D341Med (cell line): ENCODE measurements around the gene FTH1.
A peak's percentile ranks its signal among the peaks of the same experiment; 100 is the strongest.
"Not testable (repeated sequence)": the region's sequence is repeated elsewhere in the genome, so short reads cannot be mapped to it uniquely, and the experiment has no call there.

Source experiments
- DNase-seq: peaks from one replicate; pipeline ENCODE4 v3.0.0; 2012; ENCODE audit warnings: low spot score

Gene FTH1

DNA sequence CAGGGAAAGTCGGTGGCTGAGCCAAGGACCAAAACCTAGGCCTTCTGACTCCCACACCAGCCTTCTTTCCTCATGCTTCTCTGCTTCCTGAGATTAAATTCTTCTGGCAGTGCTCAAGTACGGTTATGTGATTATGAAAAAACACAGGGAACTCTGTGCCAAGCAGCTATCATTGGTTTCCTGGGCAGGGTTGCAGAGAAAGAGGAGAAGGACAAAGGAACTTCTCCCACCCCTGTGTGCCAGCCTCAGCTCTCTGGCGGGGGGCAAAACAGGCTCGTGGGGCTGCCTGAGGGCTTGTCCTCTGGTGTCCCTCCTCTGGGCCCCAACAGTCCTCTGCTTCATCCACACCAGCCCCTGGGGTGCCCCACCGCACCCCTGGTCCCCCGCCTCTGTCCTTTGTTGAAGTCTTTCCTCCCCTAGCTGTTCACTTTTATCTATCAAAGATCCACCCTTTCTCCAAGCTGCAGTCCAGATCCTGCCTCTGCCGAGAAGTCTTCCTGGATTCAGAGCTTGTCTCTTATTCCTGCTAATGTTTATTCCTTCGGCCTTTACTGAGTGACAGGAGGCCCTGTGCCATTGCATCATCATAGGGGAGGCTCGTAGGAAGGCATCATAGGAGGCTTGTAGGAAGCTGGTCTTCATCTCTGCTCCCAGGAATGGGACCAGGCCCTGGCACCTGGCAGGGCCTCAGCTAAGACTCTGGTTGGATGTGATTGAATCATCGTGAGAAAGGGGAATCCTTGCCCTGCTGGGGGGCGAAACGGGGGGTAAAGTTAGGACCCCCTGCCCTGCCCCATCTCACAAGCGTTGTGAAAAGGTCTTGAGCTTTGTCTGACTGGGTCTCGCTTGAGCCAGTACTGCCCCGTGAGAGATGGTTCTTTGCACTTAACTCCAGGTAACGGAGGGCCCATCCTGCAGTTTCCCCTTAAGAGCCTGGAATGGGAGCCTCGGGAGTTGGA is 11.5 kb upstream of the FTH1 start:
- DNase-seq, result peak; percentile 13

DNA sequence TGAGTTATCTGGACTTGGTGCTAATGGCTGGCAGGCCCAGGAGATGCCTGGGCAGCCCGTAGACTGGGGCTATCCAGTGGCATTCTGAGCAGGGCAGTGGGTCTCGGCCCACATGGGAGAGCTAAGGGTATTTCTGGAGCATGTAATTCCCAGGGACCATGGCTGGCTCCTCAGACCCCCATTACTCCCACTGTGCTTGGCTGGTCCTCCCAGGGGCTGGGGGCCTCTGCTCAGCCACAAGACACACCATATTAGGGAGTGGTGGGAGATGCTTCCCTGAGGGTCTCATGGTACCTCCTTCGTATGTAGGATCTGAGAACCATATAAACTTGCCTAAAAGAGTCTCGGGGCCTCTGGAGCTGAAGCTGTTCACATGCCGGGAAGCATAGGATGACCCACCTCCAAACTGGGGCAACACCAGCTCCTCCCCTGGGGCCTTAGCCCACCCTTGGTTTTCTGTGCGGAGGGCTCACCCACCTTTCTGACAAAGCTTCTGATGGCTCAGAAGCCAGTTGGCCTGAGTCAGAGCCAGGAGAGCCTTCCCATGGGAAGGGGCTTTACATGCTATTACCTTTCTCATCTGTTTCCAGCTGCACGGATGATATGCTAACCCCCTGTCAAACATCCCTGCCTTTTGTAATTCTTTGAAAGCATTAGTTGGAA is 9.5 kb upstream of the FTH1 start:
- peak; percentile 25 for DNase-seq

DNA sequence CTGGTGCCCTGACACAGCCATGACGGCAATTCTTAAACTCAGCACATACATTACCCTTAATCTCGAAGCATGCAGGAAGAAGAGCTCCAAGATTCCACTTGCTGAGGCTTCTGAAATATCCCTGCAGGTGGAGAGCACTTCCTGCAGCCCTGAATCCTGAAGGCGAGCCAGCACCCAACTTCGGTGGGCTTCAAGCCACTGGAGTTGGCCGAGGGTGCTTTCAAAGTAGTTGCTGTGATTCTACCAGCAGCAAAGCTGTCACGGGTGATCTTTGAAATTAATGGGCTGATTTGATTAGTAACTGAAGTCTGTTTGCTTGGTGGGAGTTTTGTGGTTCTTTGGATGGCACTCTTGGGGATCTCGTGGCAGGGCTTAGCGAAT is 9.0 kb upstream of the FTH1 start:
- no peak for DNase-seq

DNA sequence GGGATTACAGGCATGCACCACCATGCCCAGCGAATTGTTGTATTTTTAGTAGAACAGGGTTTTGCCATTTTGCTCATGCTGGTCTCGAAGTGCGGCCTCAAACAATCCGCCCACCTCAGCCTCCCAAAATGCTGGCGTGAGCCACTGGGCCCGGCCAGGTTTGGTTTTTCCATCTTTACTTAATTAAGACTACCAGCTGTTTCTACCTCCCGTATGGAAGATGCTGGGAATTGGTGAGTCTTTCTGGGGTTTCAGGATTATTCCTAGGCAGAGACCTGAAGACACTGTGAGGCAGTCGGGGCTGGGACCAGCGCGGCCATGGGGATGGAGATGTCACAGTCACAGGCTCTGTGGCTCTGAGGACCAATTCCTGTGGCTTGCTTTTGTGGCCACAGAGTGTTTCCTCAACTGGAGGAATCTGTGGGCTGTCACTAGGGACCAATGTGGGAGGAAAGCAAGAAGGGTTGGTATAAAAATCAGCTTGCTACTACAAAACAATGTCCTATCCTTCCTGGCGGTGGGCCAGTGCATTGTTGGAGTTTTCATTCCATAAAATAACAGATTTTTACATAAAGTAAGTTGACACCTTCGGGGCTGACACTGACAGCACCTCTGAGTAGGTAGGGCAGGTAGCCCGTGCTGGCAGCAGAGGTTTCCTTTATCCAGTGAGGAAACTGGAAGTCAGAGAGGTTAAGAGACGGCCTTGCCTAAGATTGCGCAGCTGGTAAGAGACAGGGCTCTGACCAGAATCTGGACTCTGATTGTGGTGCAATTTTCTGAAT is 8.4 kb upstream of the FTH1 start:
- DNase-seq, result no peak

DNA sequence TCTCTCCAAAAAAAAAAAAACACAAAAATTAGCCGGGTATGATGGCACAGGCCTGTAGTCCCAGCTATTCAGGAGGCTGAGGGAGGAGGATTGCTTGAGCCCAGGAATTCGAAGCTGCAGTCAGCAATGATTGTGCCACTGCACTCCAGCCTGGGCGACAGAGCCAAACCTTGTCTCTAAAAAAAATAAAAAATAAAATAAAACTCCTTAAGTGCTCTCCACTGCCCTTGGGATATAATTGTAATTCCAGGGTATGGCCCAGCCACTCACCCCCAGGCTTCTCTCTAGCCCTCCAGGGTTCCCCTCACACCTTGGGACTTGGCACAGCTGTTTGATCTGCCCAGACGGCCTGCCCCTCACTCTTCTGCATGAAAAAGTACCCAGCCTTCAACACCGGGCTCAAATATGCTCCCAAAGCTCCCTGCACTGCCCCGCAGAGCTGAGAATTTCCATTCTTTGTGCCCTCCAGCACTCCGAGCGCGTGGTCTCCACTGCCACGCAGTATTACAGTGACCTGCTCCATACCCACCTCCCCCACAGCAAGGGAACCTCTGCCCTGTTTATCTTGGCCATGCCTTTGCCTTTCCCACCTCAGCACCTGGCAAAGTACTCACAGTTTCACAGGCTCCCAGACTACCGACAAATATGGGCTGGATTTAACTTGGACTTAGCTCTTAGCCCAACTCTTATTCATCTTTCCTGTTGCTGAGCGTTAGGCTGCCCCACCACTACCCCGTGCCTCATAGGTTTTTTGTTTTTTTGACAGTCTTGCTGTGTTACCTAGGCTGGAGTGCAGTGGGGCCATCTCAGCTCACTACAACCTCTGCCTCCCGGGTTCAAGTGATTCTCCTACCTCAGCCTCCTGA is 7.6 kb upstream of the FTH1 start:
- peak; percentile 10 for DNase-seq

DNA sequence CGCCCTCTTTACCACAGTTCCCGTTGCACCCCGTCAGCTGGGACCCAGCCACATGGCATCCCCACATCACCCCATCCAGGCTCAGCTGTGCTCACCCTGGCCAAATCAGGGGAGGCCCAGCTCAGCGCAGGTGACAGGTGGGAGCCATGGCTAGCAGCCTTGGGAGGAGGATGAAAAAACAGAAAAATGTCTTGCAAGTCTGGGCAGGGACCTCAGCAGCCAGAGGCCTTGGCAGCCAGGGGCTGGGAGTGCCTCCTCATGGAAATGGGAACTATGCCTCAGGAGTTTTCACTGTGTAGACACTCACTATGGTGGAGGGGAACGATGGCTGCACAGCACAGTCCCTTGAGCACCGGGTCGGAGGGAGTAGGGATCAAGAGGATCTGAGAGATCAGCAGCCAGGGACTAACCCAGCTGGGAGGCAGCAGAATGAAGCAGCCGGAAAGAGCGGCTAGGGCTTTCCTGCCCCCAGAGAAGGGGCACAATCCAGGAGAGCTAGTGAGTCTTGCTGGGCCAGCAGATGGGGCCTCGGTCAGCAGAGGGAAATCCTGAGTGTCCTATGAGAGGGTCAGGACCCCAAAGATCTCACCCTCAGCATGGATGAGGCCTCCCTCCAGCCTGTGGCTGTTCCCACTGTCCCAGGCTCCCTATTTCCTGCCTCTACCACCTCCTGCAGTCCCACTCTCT is 6.2 kb upstream of the FTH1 start:
- peak; percentile 14 for DNase-seq

DNA sequence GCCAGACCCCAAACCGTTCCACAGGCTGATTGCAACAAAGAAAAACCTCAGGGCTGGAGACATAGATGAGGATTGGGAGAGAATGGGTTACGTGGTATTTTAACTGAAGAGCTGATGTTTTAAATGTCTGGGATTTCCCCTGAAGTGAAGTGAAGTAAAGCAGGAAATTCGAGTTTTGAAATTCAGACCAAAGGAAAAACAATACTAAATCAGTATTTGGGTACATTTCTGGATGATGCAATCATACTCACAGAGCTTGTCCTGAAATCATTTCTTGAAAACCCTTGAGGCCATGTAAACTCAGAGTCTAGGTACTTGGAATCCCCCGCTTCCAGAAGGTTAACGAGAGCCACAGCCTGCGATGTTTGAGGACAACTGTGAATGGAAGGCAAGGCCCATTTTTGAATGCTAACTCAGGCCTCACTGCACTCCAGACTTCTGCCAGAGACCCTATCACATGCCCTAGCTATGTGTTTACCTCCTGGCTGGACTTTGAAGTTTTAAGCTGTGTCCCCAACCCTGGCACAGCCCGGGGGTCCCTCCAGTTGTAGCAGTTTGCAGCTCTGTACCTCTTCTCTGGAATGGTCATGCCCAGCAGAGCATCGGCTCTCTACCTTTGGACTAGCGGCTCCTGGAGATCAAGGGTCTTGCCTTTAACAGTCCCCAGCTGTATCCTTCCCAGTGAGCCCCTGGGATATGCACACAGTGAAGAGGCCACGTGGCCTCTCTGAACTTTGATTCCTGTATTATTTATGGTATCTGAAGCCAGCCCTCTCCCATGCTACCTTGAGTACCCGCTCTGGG is 5.4 kb upstream of the FTH1 start:
- no peak for DNase-seq

DNA sequence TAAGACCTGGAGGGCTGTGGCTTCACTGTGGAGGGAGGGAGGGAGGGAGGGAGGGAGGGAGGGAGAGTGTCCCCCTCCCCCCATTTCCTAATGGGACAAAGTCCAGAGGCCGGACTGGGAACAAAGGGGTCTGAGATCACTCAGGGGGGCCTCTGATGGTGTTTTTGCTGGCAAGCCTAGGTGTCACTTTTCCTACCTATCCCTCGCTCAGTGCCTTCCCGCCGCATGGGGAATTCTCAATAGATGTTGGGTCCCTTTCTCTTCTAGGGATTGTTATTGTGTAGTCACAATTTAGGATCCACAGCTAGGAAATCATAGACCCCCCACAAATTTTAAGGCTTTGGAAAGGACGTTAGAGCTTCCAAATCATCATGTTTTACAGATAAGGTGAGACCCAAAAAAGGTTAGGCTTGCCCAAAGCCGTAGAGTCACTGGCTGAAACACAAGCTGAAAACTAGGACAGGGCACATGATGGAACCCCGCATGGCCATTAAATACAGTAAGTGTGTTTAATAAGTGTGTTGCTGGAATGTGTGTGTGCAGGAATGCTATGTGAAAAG is 4.8 kb upstream of the FTH1 start:
- DNase-seq, result no peak

DNA sequence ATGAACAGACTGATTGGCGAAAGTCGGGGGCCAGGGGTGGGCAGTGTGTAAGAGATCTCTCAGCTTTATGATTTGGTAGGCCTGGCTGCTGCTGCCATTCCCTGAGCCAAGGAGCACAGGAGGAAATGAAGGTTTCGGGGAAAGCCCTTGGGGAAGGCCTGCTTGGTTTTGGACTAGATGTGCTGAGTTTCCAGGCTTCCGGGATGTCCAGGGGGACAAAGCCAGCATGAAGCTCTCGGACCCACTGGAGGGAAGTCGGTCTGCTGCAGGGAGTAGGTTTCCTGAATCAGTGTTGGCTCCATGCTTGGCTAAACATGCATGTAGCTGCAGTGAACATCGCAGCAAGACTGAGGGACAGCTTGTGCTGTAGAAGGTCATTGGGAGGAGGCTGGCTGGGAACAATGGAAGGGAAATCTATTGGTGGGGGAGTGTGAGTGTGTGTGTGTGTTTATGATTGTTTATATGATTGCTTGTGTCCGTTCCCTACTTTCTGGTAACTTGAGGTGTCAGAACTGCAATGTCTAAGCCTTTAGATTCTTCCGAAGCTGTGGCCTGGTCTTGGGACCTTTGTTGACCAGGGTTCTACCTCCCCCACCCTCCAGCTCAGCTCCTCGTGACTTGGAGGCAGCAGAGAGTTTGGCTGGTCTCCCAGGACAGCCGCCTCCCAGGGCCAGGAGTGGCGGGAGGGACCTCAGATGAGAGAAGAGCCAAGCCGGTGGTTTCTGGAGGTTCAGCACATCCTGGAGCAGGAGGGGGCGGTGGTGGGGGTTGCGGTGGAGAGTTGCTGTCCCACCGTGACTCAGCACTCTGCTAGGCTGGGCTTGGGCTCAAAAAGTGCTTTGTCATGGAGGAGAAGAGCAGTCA is 4.0 kb upstream of the FTH1 start:
- peak; percentile 56 for DNase-seq

DNA sequence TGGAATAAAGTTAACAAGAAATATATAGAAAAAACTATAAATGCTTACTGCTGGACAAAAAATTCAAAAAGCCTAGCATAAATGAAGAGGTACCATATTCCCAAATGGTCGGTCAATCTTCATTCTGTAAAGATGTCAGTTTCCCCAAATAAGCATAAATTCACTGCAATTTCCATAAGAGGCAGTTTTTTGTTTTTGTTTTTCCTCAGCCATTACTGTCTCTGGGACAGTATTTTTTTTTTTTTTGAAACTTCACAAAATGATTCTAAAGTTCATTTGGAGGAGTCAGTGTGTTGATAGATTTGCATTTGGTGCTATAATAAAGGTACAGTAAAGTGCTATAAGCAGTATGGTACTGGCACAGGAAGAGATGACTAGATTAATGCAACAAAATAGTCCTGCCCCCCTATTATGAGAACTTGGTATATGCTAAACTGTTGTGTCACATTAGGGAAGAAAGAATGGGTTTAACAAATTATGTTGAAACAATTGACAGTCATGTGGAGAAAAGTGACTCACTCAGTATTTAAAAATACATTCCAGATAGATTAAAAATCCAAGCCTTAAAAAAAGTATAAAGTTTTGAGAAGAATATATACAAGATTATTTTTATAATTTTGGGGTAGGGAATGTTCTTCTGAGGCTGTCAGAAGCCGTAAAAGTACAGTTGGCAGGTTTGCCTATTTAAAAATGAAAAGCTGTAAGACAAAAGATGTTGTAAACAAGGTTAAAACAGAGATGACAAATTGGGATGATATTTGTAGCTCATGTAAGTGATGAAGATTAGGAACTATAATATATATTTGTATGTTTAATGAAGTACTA is 2.6 kb upstream of the FTH1 start:
- DNase-seq, result no peak

DNA sequence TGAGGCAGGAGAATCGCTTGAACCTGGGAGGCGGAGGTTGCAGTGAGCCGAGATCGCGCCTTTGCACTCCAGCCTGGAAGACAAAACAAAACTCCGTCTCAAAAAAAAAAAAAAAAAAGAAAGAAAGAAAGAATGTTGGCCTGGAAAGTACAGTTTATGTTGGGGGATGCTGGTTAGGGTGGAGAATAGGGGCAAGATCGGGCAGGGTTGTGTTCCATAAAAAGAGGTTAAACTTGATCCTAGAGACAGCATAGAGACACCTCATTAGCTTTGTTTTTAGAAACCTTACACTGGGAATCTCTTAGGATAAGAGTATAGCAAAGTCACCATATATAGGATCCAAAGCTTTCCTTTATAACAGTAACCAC is 1.9 kb upstream of the FTH1 start:
- DNase-seq, result no peak

DNA sequence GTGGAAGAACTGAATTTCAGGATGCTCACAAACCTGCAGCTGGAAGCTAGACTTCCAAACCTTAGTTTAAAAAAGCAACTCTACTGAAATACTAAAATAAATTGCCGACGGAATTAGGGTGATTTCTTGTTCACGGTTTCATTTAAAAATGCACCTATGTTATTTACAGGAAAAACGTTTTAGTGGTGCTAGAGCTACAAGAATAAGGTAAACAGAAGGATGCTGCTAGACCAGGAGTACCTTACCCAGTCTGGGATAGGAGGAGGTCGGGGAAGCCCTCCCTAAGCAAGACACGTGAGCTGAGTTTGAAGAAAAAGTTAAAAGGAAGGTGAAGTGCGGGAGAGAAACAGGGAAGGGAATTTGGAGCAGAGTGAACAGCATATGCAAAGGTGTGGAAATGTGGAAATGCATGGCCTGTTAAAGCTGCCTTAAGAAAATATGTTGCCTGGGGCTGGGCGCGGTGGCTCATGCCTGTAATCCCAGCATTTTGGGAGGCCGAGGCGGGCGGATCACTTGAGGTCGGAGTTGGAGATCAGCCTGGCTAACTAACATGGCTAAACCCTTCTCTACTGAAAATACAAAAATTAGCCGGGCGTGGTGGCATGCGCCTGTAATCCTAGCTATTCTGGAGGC is 1.4 kb upstream of the FTH1 start:
- DNase-seq, result no peak

DNA sequence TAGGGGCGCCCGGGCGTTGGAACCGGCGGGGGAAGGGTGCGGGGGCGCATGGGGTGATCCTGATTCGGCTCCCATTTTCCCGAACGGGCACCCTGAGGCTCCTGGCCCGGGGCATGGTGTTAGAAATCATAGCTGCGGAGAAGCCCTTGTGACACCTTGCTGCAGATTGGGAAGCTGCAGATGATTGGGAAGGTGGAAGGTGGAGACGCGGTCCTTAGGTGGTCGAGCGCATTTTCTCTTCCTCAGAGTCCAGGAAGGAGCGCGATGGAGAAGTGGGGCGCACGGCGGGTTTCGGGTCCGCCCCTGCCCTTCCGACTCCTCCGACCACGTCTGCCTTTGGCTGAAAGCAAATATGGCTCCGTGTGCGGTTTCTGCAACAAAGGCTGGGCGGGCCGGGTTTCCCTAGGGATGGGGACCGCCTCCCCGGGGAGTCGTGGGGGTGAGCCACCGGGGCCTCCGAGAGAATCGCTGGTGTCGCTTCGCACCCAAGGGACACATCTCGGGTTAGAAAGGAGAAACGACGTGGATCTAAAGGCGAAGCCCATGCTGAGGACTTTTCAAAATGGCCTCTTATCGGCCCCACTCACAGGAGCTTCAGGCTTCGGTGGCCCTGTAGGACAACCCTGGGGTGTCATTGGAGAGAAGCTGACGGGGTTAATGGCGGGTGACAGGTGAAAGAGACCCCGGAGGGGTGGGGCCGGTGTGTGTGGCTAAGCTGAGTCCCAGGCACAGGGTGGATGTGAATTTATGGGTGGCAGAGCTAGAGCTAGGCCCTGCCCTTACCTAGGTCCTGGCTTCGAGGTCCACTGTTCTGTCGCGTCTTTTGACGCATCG is 707 bp upstream of the FTH1 start:
- peak; percentile 79 for DNase-seq

DNA sequence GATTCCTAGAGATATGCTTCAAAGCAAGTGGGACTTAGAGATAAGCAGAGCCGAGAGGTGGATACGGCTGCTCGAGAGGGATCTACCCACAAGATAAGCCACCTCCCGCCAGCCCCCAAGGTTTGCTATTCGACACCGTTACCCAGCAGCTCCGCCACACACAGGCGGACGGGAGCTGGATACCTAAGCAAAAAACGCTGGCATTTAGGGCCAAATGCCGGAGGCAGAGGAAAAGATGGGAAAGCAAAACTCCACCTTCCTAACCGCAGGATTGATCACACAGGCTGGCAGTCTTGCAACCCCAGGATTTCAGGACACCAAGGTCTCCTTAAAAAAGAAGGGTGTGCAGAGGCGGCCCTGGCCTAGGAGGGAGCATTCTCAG is 709 bp downstream of the FTH1 start:
- DNase-seq, result peak; percentile 32

DNA sequence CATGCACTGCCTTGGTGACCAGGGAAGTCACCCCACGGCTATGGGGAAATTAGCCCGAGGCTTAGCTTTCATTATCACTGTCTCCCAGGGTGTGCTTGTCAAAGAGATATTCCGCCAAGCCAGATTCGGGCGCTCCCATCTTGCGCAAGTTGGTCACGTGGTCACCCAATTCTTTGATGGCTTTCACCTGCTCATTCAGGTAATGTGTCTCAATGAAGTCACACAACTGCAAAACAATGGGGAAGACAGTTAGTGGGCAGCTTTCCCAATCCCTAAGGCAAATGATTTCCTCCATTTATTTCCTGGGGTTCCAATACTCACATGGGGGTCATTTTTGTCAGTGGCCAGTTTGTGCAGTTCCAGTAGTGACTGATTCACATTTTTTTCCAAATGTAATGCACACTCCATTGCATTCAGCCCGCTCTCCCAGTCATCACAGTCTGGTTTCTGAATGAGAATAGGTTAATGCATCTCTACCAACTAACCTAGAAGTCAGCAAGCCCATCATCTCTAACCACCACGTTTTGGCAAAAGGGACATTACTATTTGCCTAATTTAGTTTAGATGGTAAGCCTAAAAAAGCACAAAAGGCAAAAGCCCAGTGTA is 2.7 kb downstream of the FTH1 start:
- DNase-seq, result not testable (repeated sequence)

DNA sequence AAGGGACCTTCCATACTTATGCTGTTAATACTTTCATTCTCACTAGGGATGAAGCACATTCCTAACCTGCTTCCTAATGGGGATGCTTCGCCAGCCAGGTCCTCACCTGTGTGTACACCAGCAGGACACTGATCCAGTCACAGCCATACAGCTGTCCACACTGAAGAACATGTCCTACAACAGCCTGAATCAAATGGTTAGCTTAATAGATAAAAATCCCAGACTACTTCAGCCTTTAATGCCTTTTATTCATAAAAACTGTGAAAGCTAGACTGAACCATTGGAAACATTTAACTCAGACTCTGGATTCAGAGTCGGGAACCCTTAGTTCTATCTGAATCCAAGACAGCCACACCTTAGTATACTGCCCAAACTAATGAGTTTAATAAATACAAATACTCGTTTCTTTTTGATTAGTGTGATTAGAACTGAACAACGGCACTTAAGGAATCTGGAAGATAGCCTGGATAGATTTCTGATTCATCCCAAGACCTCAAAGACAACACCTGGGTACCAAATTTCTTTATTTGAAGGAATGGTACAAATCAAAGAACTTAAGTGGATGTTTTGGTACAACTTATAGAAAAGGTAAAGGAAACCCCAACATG is 3.3 kb downstream of the FTH1 start:
- DNase-seq, result no peak
